PFSK-1 (cell line): ENCODE results near the gene STXBP5L.

Experiments used
- POLR2AphosphoS5 ChIP-seq: IDR thresholded peaks from 2 replicates; pipeline ENCODE4 v1.6.1; 2012; ENCODE audit warnings: low read depth, mild to moderate bottlenecking, control low read depth, low read length, moderate library complexity
- REST ChIP-seq, 2 experiments: IDR thresholded peaks; 2 replicates each; pipeline versions ENCODE4 v1.6.1 to v1.8.0; 2011 to 2012; ENCODE audit warnings: low read depth in 2 of 2, low read length in 2 of 2, control low read depth in 1 of 2, inconsistent platforms in 1 of 2, mild to moderate bottlenecking in 1 of 2, moderate library complexity in 1 of 2; ENCODE audit not compliant: insufficient read depth in 1 of 2
- SIN3A ChIP-seq: IDR thresholded peaks from 2 replicates; pipeline ENCODE4 v1.6.1; 2012; ENCODE audit warnings: mild to moderate bottlenecking, low read length, moderate library complexity, borderline replicate concordance; ENCODE audit not compliant: insufficient read depth
- TAF1 ChIP-seq: IDR thresholded peaks from 2 replicates; pipeline ENCODE4 v1.6.1; 2012; ENCODE audit warnings: low read length, control low read depth, borderline replicate concordance; ENCODE audit not compliant: insufficient read depth

- TF ChIP-seq REST (IDR thresholded peaks at IDR 0.05; ENCODE audit: insufficient read depth in 1 of 2, low read depth in 2 of 2, low read length in 2 of 2) (no peak), POLR2AphosphoS5 (no peak), TAF1 (no peak), SIN3A (no peak)
Observed at GRCh38 chr3:121155028-121155427, 247.0 kb downstream of the STXBP5L start.
